Right atrium auricular region (tissue), 2 donors: ENCODE measurements around the gene ACOX3. TPM values are rescaled to one million over a fixed set of nuclear protein-coding genes. Genes with fewer than 3 reads are reported as not detected.

Experiments
- DNase-seq: peaks from one replicate; pipeline ENCODE4 v3.0.0-alpha.2; 2019; ENCODE audit warnings: low spot score
- H3K27ac ChIP-seq, 2 donors: fragments of 200-600 bp; sonication (generic); 1 replicate in 1 of 2; 2 replicates in 1 of 2; pipeline ENCODE4 v1.5.1; 2016 to 2019
- H3K27me3 ChIP-seq, 2 donors: fragments of 200-600 bp; sonication (generic); one replicate each; pipeline versions ENCODE4 v1.5.1 to v1.6.0; 2017 to 2019
- H3K36me3 ChIP-seq: fragments of 200-600 bp; sonication (generic); one replicate; pipeline ENCODE4 v1.5.1; 2016
- H3K4me1 ChIP-seq, 2 donors: fragments of 200-600 bp; sonication (generic); one replicate each; pipeline versions ENCODE4 v1.5.1 to v1.6.0; 2017 to 2019
- H3K4me3 ChIP-seq, 2 donors: fragments of 200-600 bp; sonication (generic); 1 replicate in 1 of 2; 2 replicates in 1 of 2; pipeline ENCODE4 v1.5.1; 2017 to 2019; ENCODE audit warnings: mild to moderate bottlenecking in 1 of 2, moderate library complexity in 1 of 2
- H3K9me3 ChIP-seq, 2 donors: fragments of 200-600 bp; sonication (generic); one replicate each; pipeline ENCODE4 v1.5.1; 2019
- total RNA-seq, 2 donors: library from RNA; depleted of rRNA; stranded (reverse); fragments of >200 nt; gene quantifications; one replicate each; pipeline ENCODE4 v1.1.0, GENCODE V29; 2016
- TF ChIP-seq, protein P1 (sequence below), 2 donors: fragments of 200-600 bp; sonication (generic); IDR thresholded peaks; one replicate each; pipeline ENCODE4 v1.5.1; 2019; ENCODE audit warnings: antibody characterized with exemption in 2 of 2

Gene ACOX3
- total RNA-seq, 2 donors from 2014 or later, result 66.9 to 68.8 TPM

DNA sequence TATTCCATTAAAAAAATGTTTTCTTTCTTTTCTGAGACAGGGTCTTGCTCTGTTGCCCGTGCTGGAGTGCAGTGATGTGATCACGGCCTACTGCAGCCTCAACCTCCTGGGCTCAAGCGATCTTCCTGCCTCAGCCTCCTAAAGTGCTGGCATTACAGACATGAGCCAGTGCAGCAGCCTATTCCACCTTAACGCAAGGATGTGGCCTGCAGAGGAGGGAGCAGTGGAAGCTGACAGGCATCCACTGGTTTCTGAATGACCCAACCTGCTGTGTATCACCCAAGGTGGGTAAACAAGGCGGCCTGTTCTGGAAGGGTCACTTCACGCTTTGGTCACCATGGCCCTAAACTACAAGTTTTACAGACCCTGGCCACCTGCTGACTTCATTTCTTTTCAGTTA, 60.8 kb downstream of the ACOX3 start:
- TF ChIP-seq, protein P1, sequence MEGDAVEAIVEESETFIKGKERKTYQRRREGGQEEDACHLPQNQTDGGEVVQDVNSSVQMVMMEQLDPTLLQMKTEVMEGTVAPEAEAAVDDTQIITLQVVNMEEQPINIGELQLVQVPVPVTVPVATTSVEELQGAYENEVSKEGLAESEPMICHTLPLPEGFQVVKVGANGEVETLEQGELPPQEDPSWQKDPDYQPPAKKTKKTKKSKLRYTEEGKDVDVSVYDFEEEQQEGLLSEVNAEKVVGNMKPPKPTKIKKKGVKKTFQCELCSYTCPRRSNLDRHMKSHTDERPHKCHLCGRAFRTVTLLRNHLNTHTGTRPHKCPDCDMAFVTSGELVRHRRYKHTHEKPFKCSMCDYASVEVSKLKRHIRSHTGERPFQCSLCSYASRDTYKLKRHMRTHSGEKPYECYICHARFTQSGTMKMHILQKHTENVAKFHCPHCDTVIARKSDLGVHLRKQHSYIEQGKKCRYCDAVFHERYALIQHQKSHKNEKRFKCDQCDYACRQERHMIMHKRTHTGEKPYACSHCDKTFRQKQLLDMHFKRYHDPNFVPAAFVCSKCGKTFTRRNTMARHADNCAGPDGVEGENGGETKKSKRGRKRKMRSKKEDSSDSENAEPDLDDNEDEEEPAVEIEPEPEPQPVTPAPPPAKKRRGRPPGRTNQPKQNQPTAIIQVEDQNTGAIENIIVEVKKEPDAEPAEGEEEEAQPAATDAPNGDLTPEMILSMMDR (IDR thresholded peaks at IDR 0.05), result no peak
- peaks cover 0 to 33% of the 10 kb centered on the region in 2 donors for H3K4me1 ChIP-seq
- H3K9me3 ChIP-seq, result no peaks in the 10 kb centered on the region
- DNase-seq, result no peak
- H3K4me3 ChIP-seq, result no peak overlapping the region
- H3K27me3 ChIP-seq, result no peaks in the 10 kb centered on the region
- H3K36me3 ChIP-seq, result peaks cover 13% of the 10 kb centered on the region
- peak overlapping the region; percentile 80 to 81 for H3K27ac ChIP-seq

DNA sequence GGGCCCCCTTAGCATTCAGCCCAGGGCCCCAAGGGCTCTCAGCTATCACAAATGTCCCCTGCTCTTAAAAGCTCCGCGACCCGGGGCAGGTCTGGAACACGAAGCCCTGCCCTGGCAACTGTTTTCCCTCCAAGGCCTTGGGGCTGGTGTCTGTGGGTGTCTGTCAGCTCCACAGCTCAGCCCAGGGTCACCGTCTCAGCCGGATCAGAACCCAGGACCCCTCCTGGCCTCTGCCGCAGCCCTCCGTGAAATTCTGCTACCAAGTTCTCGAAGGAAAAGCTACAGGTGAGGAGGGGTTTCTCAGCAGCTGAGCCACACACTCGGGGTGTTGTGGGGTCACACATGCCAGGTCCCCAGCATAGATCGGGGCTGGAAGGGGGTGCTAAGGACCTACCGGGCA, 61.2 kb downstream of the ACOX3 start:
- H3K9me3 ChIP-seq, result no peaks in the 10 kb centered on the region
- DNase-seq, result no peak
- peaks cover 0 to 29% of the 10 kb centered on the region in 2 donors for H3K4me1 ChIP-seq
- H3K4me3 ChIP-seq, result no peak overlapping the region
- TF ChIP-seq, protein P1 (IDR thresholded peaks at IDR 0.05), result no peak
- H3K36me3 ChIP-seq, result peaks cover 17% of the 10 kb centered on the region
- H3K27ac ChIP-seq, result peak overlapping the region; percentile 80 to 81
- H3K27me3 ChIP-seq, result no peaks in the 10 kb centered on the region

DNA sequence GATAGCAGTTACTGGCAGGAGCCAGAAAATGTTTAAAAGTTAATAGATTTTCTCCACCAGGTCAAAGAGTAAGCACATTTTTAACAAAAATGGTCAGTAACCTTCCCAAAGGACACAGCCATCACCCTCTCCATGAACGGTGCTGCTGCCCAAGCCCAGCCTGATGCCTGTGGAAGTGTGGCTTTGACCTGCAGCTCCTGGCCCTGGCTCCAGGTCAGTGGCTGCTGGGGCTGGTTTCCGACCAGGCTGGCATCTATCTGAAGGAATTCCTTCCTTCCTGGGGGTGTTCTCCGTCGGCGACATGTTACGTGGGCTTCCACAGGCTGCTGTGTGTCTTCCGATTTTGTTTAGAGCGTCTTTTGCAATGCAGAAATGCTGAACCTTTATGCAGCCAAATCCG, 61.7 kb downstream of the ACOX3 start:
- Histone ChIP-seq H3K9me3 (no peaks in the 10 kb centered on the region), H3K36me3 (peaks cover 22% of the 10 kb centered on the region), H3K4me3 (no peak overlapping the region), H3K27me3 (no peaks in the 10 kb centered on the region), H3K4me1 (peaks cover 0 to 24% of the 10 kb centered on the region in 2 donors), H3K27ac (peak overlapping the region; percentile 80 to 81)
- TF ChIP-seq, protein P1 (IDR thresholded peaks at IDR 0.05), result no peak
- no peak for DNase-seq

DNA sequence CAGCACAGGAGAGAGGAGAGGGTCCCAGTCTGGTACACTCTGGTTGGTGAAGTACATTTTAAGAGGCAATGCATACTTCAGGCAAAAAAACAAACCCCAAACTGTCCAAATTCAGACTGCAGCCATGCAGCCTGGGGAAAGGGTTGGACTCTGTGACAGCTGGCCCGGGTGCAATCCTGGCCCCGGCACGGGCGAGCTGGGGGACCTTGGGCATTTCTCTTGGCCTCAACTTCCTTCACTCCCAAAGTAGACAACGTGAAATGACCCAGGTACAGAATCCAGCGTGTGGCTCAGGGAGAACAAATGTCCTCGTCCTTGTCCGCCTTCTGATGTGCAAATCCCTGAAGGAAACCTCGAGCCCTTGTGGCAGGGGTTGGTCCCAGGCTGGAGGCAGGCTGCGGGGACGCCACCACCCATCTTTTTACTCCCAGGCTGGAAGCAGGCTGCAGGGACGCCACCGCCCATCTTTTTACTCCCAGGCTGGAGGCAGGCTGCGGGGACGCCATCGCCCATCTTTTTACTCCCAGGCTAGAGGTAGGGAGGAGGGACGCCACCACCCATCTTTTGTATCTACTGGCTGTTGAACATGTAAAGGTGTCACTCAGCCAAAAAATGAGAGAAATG, 62.3 kb downstream of the ACOX3 start:
- Histone ChIP-seq H3K4me1 (peaks cover 0 to 19% of the 10 kb centered on the region in 2 donors), H3K36me3 (peaks cover 28% of the 10 kb centered on the region), H3K27ac (peak overlapping the region; percentile 80 to 81), H3K4me3 (no peak overlapping the region), H3K27me3 (no peaks in the 10 kb centered on the region), H3K9me3 (no peaks in the 10 kb centered on the region)
- no peak for DNase-seq
- TF ChIP-seq, protein P1 (IDR thresholded peaks at IDR 0.05), result no peak

DNA sequence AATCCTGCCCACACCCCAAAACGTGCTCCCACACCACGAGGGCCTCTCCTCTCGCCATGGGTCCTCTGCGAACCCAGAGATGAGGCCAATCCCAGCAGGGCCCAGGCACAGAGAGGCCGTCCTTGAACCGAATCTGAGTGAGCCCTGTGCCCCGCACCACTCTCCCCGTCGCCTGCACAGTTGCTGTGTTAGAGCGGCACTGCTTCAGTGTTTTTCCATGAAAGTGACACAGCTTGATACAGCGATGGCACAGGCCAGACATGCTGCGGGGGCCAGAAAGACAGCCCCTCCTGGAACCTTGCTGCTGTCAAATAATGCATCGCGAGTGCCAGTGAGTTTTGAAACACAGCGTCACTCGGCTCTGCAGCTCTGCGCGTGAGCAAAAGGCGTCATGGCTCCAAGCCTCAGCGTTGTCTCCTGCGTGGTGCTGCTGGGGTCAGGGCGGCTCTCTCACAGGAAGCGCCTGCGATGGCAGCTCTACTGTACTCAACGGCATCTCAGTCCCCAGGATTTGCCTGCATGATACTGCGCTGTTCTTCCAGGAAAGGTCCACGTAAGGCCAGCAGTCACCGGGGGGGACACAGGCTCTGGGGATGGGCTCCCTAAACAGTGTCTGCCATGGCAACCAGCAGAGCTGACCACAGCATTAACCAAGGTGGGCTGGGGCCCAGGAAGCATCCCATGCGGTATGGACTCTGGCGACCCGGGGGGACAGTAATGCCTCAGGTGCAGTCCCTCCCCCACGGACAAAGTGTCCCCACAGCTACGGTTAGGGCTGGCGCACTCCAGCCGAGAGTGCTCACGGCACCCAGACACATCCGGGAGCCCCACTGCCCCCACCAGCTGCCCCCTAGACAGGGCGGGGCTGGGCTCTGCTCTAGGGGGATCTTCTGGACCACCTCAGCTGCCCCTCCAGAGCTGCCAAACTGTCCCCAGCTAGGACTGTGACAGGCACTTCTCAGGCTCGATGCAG, 63.1 kb downstream of the ACOX3 start:
- TF ChIP-seq, protein P1 (IDR thresholded peaks at IDR 0.05), result no peak
- Histone ChIP-seq H3K4me3 (no peak overlapping the region), H3K4me1 (peaks cover 0 to 15% of the 10 kb centered on the region in 2 donors), H3K36me3 (peaks cover 30% of the 10 kb centered on the region), H3K27ac (peak overlapping the region in 1 of 2 donors; percentile 80), H3K9me3 (no peaks in the 10 kb centered on the region), H3K27me3 (no peaks in the 10 kb centered on the region)
- no peak for DNase-seq
